Activated naive CD8-positive, alpha-beta T cell treated with anti-CD3 and anti-CD28 coated beads, Interleukin-2, amount 10 ng/mL, durations not matched to agents 7 days and 5 days (primary cell): ENCODE data around the gene RPTOR. TPM values are rescaled to one million over a fixed set of nuclear protein-coding genes. Genes with fewer than 3 reads are reported as not detected.

Experiments used
- ATAC-seq: fragments of 150-1000 bp; cut with Tn5 transposase; one replicate; pipeline ENCODE4 v1.10.0; 2021; ENCODE audit warnings: low read depth, moderate library complexity
- POLR2A ChIA-PET: fragments of 350-600 bp; sonication (Branson Sonifier 250); formaldehyde crosslinking; loops from one replicate; lab custom pipeline; 2021; ENCODE audit warnings: antibody characterized with exemption; lab: Charles Lee
- DNase-seq: peaks from one replicate; pipeline ENCODE4 v3.0.0; 2021
- H3K27ac Mint-ChIP-seq: one replicate; pipeline ENCODE4 v1.8.0; 2022; ENCODE audit warnings: mild to moderate bottlenecking, mixed read lengths
- H3K27me3 Mint-ChIP-seq: one replicate; pipeline ENCODE4 v1.8.0; 2022; ENCODE audit warnings: mild to moderate bottlenecking, moderate library complexity, mixed read lengths
- H3K36me3 Mint-ChIP-seq: one replicate; pipeline ENCODE4 v1.8.0; 2021; ENCODE audit warnings: mild to moderate bottlenecking, mixed read lengths
- H3K4me1 Mint-ChIP-seq: one replicate; pipeline ENCODE4 v1.8.0; 2021; ENCODE audit warnings: mixed read lengths
- H3K4me3 Mint-ChIP-seq: one replicate; pipeline ENCODE4 v1.8.0; 2022; ENCODE audit warnings: mild to moderate bottlenecking, moderate library complexity, mixed read lengths
- H3K9me3 Mint-ChIP-seq: one replicate; pipeline ENCODE4 v1.8.0; 2021; ENCODE audit warnings: mixed read lengths
- total RNA-seq, 2 experiments: library from RNA; stranded (reverse); gene quantifications; one replicate each; pipeline ENCODE4 v1.2.3, GENCODE V29; 2021

Gene RPTOR
- total RNA-seq, 2 experiments from 2014 or later = 43.2 to 43.8 TPM

GRCh38 chr17:80925688-80926335, 381.2 kb downstream of the RPTOR start:
- Mint-ChIP-seq H3K27ac (no peak overlapping the region), H3K9me3 (no peaks in the 10 kb centered on the region), H3K4me1 (no peaks in the 10 kb centered on the region), H3K4me3 (no peak overlapping the region), H3K36me3 (peaks cover 3% of the 10 kb centered on the region), H3K27me3 (no peaks in the 10 kb centered on the region)
- POLR2A ChIA-PET = no interaction called here
- DNase-seq = no peak
- ATAC-seq = no peak

GRCh38 chr17:80926591-80927250, 382.1 kb downstream of the RPTOR start:
- H3K4me1 Mint-ChIP-seq = no peaks in the 10 kb centered on the region
- H3K4me3 Mint-ChIP-seq = no peak overlapping the region
- POLR2A ChIA-PET = no interaction called here
- H3K9me3 Mint-ChIP-seq = no peaks in the 10 kb centered on the region
- no peak for ATAC-seq
- no peak for DNase-seq
- H3K27ac Mint-ChIP-seq = no peak overlapping the region
- H3K36me3 Mint-ChIP-seq = peaks cover 6% of the 10 kb centered on the region
- H3K27me3 Mint-ChIP-seq = no peaks in the 10 kb centered on the region

DNA sequence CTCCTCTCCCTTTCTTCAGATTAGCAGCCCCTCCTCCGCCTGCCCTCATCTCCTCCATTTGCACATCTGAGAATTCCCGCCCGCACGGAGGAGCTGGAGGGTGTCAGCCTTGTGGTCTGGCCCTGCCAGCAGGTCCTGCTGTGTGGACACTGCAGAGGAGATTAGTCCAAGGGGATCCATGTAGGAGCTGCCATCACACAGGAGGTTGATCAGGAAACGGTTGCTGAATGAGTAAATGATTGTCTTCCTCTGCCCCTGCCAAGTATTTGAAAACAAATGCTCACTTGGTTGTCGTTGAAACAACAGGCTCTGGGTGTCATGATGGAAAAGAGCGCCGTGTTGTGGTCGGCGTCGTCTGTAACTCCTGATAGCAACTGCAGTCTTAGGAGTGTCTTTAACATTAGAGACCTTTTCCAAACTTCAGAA, 383.2 kb downstream of the RPTOR start:
- Mint-ChIP-seq H3K9me3 (no peaks in the 10 kb centered on the region), H3K4me3 (no peak overlapping the region), H3K36me3 (peaks cover 9% of the 10 kb centered on the region), H3K4me1 (no peaks in the 10 kb centered on the region), H3K27me3 (no peaks in the 10 kb centered on the region), H3K27ac (no peak overlapping the region)
- POLR2A ChIA-PET = no interaction called here
- DNase-seq (no peak), ATAC-seq (no peak)

DNA sequence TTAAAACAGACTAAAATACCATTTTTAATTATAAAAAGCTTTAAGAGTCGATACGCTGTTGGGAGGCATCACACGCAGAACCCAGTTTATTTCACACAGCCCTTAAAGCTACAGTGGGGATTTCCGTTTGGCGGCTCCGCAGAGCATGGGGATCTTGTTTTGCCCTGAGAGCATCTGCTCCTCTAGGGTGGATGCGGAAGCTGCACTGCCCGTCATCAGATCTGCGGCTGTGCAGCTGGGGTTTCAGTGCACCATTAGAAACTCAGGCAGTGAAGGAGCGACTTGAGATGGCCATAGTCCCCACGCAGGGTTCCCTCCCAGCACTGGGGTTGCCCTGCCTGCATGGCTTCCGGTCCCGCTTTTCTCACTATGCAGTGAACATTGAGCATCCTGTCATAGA, 384.8 kb downstream of the RPTOR start:
- Mint-ChIP-seq H3K4me3 (no peak overlapping the region), H3K9me3 (no peaks in the 10 kb centered on the region), H3K27ac (no peak overlapping the region), H3K27me3 (no peaks in the 10 kb centered on the region), H3K36me3 (peaks cover 11% of the 10 kb centered on the region), H3K4me1 (no peaks in the 10 kb centered on the region)
- no peak for DNase-seq
- no peak for ATAC-seq
- POLR2A ChIA-PET = interaction anchor here (0.8 kb wide), 1 partner anchor 8 kb away, joined by 3 read pairs; no protein-coding TSS in a partner anchor

DNA sequence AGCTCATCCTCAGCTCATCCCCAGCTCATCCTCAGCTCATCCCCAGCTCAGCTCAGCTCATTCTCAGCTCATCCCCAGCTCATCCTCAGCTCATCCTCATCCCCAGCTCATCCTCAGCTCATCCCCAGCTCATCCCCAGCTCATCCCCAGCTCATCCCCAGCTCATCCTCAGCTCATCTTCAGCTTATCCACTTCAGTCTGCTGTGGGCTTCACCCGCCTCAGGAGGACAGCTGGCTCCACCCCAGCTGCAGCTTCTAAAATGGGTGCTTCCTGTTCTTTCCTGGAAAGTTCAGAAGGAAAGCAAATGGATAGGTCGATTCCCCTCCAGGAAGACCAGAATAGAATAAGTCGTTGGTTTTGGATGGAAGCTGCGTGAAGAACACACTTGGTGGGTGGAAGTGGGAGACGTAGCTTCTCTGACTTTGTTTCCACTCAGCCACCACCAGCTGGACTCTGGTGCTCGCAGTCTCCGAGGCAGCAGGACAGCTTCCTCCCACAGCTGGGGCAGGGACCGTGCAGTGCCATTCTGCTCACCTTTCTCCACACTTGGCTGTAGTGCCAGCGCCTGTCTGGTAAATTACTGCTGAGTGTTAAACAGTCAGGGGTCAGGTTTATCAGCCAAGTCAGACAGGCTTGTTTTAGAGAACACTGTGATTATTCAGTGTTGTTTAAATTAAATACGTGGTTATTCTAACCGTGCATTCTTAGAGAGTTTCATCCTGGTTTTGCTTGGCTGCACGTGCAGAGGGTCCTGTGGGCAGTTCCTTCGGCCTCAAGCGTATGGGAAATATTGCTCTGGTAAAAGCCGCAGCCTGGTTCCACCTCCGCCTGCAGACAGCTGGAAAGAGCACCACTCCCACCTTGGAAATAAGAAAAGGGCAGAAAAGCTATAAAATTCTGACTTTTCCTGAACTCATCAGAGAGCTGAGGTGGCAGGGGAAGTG, 386.0 kb downstream of the RPTOR start:
- POLR2A ChIA-PET = no interaction called here
- ATAC-seq (no peak), DNase-seq (no peak)
- Mint-ChIP-seq H3K27me3 (no peaks in the 10 kb centered on the region), H3K4me1 (peaks cover 1% of the 10 kb centered on the region), H3K9me3 (no peaks in the 10 kb centered on the region), H3K36me3 (peaks cover 11% of the 10 kb centered on the region), H3K4me3 (no peak overlapping the region), H3K27ac (no peak overlapping the region)

DNA sequence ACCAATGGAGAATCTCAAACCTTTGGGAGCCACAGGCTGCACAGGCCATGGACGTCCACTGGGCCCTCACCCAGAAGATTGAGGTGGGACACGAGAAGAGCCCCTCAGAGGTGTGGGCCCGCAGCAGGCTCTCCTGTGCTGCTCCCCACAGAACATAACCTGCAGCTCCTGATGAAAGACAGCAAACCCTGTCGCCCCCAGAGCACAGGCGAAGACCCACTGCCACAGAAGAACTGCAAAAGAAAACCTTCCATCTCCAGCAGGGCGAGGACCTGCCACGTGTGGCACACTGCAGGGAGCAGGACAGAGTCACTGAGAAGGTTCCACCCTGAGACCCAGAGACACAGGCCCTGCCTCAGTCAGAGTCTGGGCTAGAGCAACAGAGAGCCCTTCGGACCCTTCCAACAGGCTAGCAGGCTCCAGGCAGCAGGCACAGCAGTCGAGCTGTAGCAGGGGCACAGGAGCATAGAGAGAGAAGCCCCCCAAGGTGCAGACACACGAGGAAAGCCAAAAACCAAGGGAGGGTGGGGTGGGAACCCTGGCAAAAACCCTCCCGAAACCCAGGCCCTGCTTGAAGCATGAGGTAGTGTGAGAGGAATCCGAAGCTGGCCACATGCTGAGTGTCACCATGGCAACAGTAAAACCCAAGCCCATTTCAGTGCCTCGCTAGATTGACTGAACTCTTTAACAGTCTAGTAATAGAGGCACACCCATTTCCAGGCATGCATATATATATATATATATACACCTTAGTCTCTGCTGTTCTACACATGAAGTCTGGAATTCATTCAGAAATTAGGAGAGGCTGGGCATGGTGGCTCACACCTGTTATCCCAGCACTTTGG, 387.0 kb downstream of the RPTOR start:
- Mint-ChIP-seq H3K27me3 (no peaks in the 10 kb centered on the region), H3K27ac (no peak overlapping the region), H3K4me3 (no peak overlapping the region), H3K36me3 (peaks cover 11% of the 10 kb centered on the region), H3K9me3 (no peaks in the 10 kb centered on the region), H3K4me1 (peaks cover 5% of the 10 kb centered on the region)
- no peak for ATAC-seq
- POLR2A ChIA-PET = no interaction called here
- no peak for DNase-seq

- peaks cover 25% of the 10 kb centered on the region for H3K4me1 Mint-ChIP-seq
- ATAC-seq = no peak
- H3K27me3 Mint-ChIP-seq = no peaks in the 10 kb centered on the region
- no peak overlapping the region for H3K4me3 Mint-ChIP-seq
- no peak overlapping the region for H3K27ac Mint-ChIP-seq
- DNase-seq = no peak
- H3K9me3 Mint-ChIP-seq = no peaks in the 10 kb centered on the region
- peaks cover 10% of the 10 kb centered on the region for H3K36me3 Mint-ChIP-seq
- POLR2A ChIA-PET = no interaction called here
Observed at GRCh38 chr17:80935526-80935925, 390.9 kb downstream of the RPTOR start.

- ATAC-seq (no peak), DNase-seq (no peak)
- Mint-ChIP-seq H3K27me3 (no peaks in the 10 kb centered on the region), H3K27ac (no peak overlapping the region), H3K9me3 (no peaks in the 10 kb centered on the region), H3K36me3 (peaks cover 10% of the 10 kb centered on the region), H3K4me3 (no peak overlapping the region), H3K4me1 (peaks cover 25% of the 10 kb centered on the region)
- POLR2A ChIA-PET = no interaction called here
Observed at GRCh38 chr17:80936218-80936617, 391.6 kb downstream of the RPTOR start.

DNA sequence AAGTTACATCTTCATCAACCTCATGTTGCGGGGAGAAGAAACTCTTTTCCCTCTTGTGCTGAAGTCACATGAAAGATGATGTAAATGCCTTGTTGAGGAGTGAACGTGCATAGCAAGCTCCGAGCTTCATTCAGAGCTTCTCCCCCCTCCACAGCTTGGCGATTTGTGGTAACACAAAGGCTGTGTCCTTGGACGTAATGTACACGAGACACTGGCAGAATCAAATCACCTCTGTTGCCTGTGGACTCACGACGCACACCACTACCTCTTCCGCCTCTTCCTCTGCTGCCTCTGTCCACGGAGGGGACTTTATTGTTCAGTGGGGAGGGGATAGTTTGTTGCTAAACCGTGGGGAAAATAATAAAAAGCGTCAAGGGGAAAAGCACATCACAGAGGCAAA, 392.1 kb downstream of the RPTOR start:
- peaks cover 7% of the 10 kb centered on the region for H3K36me3 Mint-ChIP-seq
- POLR2A ChIA-PET = no interaction called here
- ATAC-seq (no peak), DNase-seq (no peak)
- H3K4me3 Mint-ChIP-seq = no peak overlapping the region
- peaks cover 25% of the 10 kb centered on the region for H3K4me1 Mint-ChIP-seq
- no peaks in the 10 kb centered on the region for H3K9me3 Mint-ChIP-seq
- H3K27me3 Mint-ChIP-seq = no peaks in the 10 kb centered on the region
- no peak overlapping the region for H3K27ac Mint-ChIP-seq

- no peaks in the 10 kb centered on the region for H3K27me3 Mint-ChIP-seq
- ATAC-seq (no peak), DNase-seq (no peak)
- peak overlapping the region; percentile 63 for H3K4me3 Mint-ChIP-seq
- peaks cover 25% of the 10 kb centered on the region for H3K4me1 Mint-ChIP-seq
- peak overlapping the region; percentile 64 for H3K27ac Mint-ChIP-seq
- no peaks in the 10 kb centered on the region for H3K9me3 Mint-ChIP-seq
- POLR2A ChIA-PET = interaction anchor here (0.6 to 1.8 kb wide), 7 partner anchors 9 to 483 kb away, joined by 3 to 8 read pairs (median 5); partner anchors contain the start of gene CHMP6
- H3K36me3 Mint-ChIP-seq = peaks cover 6% of the 10 kb centered on the region
Observed at GRCh38 chr17:80937462-80938381, 393.1 kb downstream of the RPTOR start.

- peak; percentile 59 for DNase-seq
- peaks cover 5% of the 10 kb centered on the region for H3K36me3 Mint-ChIP-seq
- peak overlapping the region; percentile 64 for H3K27ac Mint-ChIP-seq
- H3K4me1 Mint-ChIP-seq = peaks cover 25% of the 10 kb centered on the region
- POLR2A ChIA-PET = interaction anchor here (1.0 to 1.8 kb wide), 6 partner anchors 39 to 484 kb away, joined by 3 to 8 read pairs (median 5); partner anchors contain the start of gene CHMP6
- H3K9me3 Mint-ChIP-seq = no peaks in the 10 kb centered on the region
- no peaks in the 10 kb centered on the region for H3K27me3 Mint-ChIP-seq
- ATAC-seq = peak; percentile 96
- peak overlapping the region; percentile 63 for H3K4me3 Mint-ChIP-seq
Observed at GRCh38 chr17:80938556-80938955, 393.9 kb downstream of the RPTOR start.
